Measurements from ENCODE around the gene ST6GAL1.
"Not testable (repeated sequence)": the region's sequence is repeated elsewhere in the genome, so short reads cannot be mapped to it uniquely, and the experiment has no call there.

ST6GAL1 gene

GRCh38 chr3:186946756-186947375, 16.5 kb downstream of the ST6GAL1 start:
- no peak for DNase-seq

- DNase-seq, result no peak
These were observed 19.1 kb downstream of the ST6GAL1 start for GRCh38 chr3:186949281-186949982.

DNA sequence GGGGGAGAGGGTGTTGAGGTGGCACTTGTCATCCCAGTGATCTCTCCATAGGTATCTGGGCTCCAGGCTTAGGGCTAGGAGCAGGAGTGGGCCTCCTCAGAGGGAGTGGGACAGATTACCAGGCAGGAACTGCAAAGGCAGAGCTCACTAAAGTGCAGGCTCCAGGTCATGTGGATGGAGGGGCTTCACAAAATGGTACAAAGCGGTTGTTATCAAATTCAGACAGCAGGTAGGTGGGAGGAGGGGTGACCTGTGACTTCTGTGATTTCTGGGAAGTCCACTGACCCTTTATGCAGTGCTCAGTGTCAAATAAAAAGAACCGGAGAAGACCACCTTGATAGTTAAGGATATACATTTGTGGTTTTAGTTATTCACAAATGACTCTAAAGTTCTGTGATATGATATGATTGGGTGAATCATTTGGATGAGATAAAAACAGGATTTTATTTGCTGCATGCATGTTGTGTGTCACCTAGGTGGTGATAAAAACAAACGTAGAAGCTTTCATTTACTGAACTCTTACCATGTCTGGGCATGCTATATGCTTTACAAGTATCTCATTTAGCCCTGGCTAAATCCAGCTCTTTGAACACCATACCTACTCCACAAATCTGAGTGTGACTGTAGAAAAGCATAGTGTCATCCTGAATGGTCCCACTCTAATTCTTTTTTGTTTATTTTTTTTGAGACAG, 20.2 kb downstream of the ST6GAL1 start:
- no peak for DNase-seq

GRCh38 chr3:186951640-186952552, 21.6 kb downstream of the ST6GAL1 start:
- no peak for DNase-seq

- DNase-seq, result no peak
These were observed 22.7 kb downstream of the ST6GAL1 start for GRCh38 chr3:186953011-186953487.

DNA sequence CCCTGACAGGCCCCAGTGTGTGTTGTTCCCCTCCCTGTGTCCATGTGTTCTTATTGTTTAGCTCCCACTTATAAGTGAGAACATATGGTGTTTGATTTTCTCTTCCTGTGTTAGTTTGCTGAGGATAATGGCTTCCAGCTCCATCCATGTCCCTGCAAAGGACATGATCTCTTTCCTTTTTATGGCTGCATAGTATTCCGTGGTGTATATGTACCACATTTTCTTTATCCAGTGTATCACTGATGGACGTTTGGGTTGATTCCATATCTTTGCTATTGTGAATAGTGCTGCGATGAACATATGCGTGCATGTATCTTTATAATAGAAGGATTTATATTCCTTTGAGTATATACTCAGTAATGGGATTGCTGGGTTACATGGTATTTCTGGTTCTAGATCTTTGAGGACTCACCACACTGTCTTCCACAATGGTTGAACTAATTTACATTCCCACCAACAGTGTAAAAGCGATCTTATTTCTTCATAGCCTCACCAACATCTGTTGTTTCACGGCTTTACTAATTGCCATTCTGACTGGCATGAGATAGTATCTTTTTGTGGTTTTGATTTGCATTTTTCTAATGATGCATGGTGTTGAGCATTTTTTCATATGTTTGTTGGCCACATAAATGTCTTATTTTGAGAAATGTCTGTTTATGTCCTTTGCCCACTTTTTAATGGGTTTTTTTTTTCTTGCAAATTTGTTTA, 23.8 kb downstream of the ST6GAL1 start:
- DNase-seq, result not testable (repeated sequence)

GRCh38 chr3:186955898-186956696, 25.8 kb downstream of the ST6GAL1 start:
- DNase-seq, result no peak

- no peak for DNase-seq
These were observed 28.8 kb downstream of the ST6GAL1 start for GRCh38 chr3:186959029-186959624.

DNA sequence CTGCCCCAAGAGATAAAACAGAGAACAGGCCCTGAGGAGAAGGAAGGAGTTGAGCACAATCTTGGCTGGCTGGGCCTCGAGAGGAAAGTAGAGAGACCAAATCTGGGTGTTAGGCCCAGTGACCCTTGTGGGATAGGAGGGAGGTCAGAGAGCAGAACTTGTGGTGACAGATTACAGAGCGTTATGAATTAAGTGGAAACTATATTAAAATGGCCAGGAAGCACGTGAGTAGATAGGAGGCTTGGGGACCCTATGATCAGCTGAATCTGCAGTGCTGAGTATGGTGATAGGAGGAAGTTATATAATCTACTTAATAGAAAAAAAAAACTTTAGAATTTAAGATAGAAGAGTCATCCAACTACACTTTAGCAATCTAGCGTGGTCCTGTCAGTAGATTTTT, 30.0 kb downstream of the ST6GAL1 start:
- DNase-seq, result no peak

GRCh38 chr3:186962445-186962844, 32.1 kb downstream of the ST6GAL1 start:
- no peak for DNase-seq

GRCh38 chr3:186963636-186964035, 33.3 kb downstream of the ST6GAL1 start:
- no peak for DNase-seq

DNA sequence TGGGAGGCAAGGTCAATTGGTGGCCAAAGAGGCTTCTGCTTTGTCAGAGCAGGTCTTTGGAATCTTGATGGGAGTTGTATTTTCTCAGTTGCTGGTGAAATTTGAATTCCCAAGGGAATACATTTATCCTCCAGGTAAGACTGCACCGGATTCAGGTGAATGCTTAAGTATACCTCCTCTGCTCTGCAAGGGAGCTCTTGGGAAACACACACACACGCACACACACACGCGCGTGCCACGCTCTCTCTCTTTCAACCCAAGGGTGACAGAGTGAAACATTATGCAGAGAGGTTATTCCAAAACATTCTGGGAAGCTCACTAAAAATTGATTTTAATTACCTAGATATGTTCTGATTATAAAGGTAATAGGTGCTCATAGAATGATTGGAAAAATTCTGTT, 33.7 kb downstream of the ST6GAL1 start:
- DNase-seq, result no peak

- no peak for DNase-seq
These were observed 34.3 kb downstream of the ST6GAL1 start for GRCh38 chr3:186964616-186965015.

- no peak for DNase-seq
These were observed 35.0 kb downstream of the ST6GAL1 start for GRCh38 chr3:186965141-186965879.

- no peak for DNase-seq
These were observed 36.1 kb downstream of the ST6GAL1 start for GRCh38 chr3:186966406-186966805.

DNA sequence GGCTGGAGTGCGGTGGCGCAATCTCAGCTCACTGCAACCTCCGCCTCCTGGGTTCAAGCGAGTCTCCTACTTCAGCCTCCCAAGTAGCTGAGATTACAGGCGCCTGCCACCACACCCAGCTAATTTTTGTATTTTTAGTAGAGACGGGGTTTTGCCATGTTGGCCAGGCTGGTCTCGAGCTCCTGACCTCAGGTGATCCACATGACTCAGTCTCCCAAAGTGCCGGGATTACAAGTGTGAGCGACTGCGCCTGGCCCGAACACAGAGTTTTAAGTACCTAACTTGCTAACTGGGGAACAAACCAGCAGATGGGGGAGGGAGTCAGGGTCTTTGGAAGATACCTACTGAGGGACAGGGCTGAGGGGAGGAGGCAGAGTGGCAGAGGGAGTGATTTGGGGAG, 36.9 kb downstream of the ST6GAL1 start:
- not testable (repeated sequence) for DNase-seq

GRCh38 chr3:186967686-186968085, 37.4 kb downstream of the ST6GAL1 start:
- DNase-seq, result no peak

GRCh38 chr3:186969607-186970006, 39.3 kb downstream of the ST6GAL1 start:
- no peak for DNase-seq

DNA sequence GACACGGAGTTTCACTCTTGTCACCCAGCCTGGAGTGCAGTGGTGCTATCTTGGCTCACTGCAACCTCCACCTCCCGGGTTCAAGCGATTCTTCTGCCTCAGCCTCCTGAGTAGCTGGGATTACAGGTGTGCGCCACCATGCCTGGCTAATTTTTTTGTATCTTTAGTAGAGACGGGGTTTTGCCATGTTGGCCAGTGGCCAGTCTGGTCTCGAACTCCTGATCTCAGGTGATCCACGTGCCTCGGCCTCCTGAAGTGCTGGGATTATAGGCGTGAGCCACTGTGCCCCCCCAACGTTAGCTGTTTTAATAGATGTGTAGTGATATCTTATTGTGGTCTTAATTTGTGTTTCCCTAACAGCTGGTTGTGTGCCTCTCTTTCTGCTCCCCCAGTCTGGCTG, 40.8 kb downstream of the ST6GAL1 start:
- DNase-seq, result not testable (repeated sequence)

DNA sequence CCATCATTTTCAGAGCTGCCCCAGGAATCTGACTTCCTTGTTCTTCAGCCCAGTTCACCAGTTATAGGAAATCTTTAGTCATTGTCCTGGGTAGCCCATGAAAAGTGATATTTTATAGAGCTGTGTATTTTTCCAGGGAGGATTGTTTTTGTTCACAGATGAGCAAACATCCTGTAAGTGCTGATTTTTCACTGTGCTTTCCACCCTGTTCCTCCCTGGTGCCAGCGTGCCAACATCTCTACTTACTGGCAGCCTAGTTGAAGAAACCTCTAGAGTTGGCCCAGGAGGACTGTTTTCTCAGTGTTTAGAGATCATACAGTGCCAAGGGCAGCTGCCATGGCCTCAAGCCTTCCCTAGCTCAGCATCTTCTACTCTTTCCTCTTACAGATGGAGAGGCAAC, 41.3 kb downstream of the ST6GAL1 start:
- no peak for DNase-seq

Data from NCI-H1436 treated with DMSO at 0.1 percent for 48 hours (cell line).